Ramos (cell line): Measurements from ENCODE around the gene ZRANB1.

Experiments used
- in situ Hi-C: fragments of 300-500 bp; cut with MboI; formaldehyde crosslinking; loops from one replicate; pipeline ENCODE4 v1.14.3; 2022; ENCODE audit warnings: low sequenced_read_pairs; ENCODE audit not compliant: unreplicated experiment

ZRANB1 gene

GRCh38 chr10:125015356-125015944 lies 73.5 kb downstream of the ZRANB1 start:
- in situ Hi-C loops = no loop called here

DNA sequence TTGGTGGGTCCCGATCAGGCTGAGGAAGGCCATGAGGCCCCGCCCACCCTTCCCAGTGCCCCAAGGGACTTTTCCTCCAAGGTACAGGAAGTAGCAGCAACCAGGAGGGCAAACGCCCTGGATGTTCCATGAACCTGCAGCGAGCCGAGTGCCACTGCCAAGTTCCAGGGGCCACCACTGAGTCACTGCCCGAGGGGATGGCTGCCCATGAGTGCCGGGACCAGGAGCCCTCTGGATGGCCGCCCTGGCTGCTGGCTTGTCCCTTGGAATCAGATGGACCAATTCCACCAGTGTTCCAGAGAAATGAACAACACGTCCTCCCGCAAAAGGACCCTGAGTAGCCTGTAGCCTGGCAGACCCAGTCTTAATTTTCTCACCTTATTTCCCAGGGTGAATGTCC lies 74.2 kb downstream of the ZRANB1 start:
- in situ Hi-C loops = no loop called here

GRCh38 chr10:125016611-125017202 lies 74.8 kb downstream of the ZRANB1 start:
- in situ Hi-C loops = no loop called here

DNA sequence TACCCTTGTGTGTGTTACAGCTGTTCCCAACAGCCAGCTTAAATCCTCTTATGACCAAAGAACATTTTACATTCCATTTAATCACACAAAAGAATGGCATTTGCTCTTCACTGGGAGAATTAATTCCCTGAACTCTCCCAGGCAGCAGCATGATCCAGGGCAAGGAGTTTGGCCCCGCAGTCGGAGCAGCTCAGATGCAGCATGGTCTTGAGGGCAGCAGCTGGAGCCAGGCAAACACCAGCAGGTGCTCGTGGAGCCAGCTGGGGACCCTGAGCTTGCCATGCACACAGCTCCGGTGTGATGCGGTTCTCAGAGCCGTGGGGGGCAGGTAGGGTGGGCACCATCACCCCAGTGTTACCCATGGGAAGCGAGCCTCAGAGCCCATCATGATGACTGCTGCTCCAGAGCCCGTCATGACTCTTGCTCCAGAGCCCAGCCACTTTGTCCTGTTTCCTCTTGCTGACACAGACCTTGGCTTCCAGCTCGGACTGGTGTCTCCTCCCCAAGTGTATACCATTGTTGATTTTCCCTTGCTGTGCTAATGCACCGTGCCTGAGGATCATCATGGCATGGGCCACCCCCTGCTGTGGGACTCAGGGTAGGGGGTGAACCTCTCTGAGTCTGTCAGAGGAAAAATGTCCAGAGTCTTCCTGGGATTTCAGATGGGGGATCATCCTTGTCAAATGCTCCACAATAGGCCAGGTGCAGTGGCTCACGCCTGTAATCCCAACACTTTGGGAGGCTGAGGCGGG lies 75.8 kb downstream of the ZRANB1 start:
- in situ Hi-C loops = no loop called here

DNA sequence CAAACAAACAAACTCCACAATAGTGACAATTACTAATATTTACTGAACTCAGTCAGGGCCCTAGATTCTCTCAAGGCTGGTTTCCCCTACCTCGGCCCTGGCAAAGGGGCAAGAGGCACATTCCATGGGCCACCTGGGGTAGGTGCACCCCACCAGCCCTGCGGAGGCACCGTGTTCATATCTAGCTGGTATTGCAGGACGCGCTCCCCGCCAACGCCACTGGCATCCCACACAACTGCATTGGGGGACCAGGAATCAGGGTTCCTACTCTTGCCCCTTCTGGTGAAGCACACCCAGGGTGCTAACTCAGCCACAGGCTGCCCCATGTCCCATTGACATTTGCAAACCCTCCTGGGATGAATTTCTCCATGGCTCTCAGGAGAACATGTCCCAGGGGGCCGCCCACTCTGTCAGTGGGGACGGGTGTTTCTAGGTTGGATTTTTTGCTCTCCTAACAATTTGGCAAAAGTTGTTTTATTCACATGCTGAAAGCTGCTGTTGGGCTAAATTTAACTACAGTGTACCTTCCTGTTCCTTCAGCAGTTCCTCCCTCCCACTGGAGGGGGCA lies 76.7 kb downstream of the ZRANB1 start:
- in situ Hi-C loops = no loop called here

DNA sequence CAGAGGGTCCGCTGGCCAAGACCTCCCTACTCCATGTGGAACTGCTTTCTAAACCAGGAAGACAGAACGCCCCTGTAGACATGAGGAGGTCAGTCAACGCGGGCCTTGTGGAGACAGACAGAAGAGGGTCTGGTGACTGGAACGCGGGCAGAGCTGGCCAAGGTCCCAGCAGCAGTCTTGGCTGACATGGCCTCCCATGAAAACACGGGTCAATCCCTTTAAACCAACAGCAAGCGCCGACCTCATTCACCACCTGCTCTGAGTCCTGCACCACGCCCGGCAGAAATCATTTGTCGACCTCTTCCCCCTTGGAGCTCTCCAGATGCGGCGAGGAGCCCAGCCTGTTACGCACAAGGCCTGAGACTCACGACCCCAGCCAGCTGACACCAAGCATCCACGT lies 78.5 kb downstream of the ZRANB1 start:
- in situ Hi-C loops = no loop called here

GRCh38 chr10:125020871-125021270 lies 78.9 kb downstream of the ZRANB1 start:
- in situ Hi-C loops = no loop called here

- in situ Hi-C loops = no loop called here
These were observed 79.9 kb downstream of the ZRANB1 start for GRCh38 chr10:125021686-125022344.

DNA sequence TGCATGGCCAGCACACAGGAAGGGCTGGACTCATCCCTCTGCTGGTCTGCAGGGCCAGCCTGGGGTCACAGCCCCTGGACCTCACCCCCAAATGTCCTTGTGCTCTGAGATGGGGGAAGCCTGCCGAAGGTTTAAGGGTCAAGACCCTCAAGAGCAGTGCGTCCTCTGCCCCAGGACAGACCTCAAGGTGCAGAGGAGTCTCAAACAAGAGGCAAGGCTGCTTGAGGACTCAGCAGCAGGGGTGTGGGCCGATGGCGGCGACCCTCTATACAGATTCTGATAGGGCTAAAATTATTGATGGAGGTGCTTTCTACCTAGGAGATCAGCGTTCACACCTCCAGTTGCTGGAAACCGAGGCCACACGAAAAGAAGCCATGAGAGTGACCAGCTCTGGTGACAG lies 80.7 kb downstream of the ZRANB1 start:
- in situ Hi-C loops = no loop called here

GRCh38 chr10:125023255-125023654 lies 81.3 kb downstream of the ZRANB1 start:
- in situ Hi-C loops = no loop called here

DNA sequence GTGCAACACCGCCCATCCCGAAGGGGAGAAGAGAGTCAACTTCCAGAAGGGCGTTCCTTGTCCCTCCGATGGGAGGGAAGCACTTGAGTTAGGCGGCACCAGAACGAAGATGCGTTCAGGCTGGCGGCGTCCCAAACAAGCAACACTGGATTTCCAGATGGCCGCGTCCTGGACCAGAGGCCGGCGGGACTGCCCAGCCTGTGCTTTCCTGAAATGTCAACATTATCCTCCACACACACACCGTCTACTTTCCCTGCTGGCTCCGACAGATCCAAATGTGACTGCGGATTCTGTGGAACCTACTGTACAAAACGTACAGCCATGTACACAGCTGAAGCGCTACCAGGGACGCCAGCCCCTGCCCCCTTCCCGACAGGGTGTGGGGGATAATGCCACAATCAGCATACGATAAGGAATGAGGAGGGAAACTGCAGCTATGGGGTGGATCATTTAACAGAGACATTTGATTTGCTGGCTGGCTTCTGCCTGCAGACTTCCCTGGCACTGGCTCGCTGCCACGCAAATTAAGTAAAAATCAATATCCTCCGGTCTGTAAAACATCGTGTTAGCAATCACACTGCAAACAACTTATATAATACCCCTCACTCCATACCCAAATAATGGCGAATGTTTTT lies 82.1 kb downstream of the ZRANB1 start:
- in situ Hi-C loops = no loop called here

- in situ Hi-C loops = no loop called here
These were observed 82.7 kb downstream of the ZRANB1 start for GRCh38 chr10:125024497-125025234.

DNA sequence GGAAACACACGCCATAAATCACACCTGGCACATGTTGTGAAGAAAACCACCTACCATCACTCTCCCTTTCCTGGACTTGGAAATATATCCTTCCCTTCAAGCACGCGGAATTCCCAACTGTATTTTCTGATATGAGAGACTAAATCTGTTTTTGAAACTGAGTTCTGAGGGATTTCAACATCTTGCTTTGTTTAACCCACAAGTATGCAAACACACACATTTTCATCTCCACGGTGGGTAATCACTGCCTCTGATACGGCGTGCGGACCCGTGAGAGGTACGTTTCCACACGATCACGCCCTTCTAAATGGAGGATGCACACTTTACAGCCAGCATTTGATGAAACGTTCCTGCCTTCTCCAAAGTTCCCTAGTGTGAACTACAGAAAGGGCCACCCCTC lies 83.4 kb downstream of the ZRANB1 start:
- in situ Hi-C loops = no loop called here

DNA sequence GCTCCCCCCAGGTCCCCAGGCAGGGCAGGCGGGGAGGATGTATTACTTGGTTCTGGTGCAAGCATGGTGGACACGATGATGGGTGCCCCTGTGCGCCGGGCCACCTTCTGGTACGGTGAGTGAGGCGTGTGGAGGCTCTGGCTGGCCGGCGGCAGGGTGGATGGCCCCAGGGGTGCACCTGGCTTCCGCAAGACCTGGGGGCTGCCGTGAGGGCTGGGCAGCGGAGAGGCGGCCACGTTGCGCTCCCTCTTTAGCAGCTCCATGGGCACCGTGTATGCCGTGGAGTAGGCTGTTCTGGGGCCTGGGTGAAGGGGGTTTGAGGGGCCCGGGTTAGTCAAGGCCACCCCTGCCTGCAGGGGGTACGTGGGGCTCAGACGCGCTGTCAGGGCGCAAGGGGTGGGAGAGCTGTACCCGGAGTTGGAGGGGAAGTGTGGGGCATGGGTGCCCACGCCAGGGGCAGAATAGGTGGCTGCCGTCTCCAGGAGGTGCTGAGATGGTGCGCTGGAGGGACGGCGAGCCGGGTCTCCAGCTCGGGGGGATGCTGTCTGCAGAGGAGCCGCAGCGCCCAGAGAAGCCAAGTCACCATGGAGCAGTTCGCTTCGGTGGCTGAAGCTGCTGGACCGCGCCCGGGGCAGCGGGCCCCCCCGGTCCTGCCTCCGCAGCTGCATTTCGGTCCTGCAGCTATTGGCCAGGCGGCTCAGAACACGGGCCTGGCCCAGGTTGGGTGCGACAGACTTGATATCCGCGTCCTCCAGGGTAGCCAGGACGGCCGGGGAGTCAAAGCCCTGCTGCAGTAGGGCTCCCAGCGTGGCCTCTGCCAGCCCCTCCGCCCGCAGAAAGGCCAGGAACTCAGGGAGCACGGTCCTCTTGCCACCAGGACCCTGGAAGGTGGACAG lies 84.4 kb downstream of the ZRANB1 start:
- in situ Hi-C loops = no loop called here

- in situ Hi-C loops = no loop called here
These were observed 85.2 kb downstream of the ZRANB1 start for GRCh38 chr10:125026974-125027735.

DNA sequence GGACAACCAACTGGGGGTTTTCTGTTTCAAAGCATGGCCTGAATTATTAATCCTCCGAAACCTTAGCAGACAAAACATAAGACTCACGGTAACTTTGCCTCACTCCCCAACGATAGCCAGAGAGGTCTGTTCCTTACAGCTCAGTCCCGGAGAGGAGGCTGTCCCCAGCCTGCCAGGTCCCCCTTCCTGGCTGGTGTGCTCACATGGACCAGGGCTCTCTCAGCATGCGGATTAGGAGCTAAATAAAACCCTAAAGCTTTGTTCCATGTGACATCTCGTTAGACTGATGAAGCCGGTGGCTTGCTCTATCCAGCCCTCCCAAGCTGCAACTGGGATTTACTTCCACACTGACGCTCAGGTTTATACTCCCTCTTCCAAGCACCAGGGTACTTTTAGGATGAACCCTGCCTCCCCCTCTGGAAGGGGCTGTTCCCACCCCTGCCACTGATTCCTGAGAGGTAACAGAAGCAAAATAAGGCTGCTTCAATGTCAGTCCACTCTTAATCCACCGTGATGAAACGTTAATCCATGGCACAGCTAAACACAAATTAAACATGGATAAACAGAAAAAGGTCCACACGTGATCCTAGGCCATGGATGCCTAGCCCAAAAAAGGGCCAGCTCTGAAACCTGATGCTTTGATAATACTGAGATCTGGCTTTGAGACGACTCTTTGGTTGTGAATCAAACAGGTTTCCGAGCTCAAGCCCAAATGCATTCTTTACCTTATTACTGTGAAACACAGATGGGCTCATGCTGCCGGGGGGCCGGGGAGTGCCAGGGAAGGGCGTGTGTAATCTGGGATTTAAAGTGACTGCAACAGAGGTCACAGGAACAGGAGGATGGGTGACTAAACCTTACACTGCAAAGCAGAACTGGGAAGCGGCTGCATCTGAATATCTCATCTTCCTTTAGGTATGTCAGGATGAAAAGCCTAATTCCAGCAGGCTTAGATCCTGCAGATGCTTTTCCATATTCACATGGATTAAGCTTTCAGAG lies 86.2 kb downstream of the ZRANB1 start:
- in situ Hi-C loops = no loop called here
